HG03095 (cell line): ENCODE data around the gene GPRIN1.
"Not testable (repeated sequence)": the region's sequence is repeated elsewhere in the genome, so short reads cannot be mapped to it uniquely, and the experiment has no call there.

Source experiments
- ATAC-seq: cut with Tn5 transposase; IDR thresholded peaks from one replicate; pipeline ENCODE4 v1.9.1; 2021; ENCODE audit warnings: moderate library complexity; ENCODE audit not compliant: unreplicated experiment

The GPRIN1 gene

DNA sequence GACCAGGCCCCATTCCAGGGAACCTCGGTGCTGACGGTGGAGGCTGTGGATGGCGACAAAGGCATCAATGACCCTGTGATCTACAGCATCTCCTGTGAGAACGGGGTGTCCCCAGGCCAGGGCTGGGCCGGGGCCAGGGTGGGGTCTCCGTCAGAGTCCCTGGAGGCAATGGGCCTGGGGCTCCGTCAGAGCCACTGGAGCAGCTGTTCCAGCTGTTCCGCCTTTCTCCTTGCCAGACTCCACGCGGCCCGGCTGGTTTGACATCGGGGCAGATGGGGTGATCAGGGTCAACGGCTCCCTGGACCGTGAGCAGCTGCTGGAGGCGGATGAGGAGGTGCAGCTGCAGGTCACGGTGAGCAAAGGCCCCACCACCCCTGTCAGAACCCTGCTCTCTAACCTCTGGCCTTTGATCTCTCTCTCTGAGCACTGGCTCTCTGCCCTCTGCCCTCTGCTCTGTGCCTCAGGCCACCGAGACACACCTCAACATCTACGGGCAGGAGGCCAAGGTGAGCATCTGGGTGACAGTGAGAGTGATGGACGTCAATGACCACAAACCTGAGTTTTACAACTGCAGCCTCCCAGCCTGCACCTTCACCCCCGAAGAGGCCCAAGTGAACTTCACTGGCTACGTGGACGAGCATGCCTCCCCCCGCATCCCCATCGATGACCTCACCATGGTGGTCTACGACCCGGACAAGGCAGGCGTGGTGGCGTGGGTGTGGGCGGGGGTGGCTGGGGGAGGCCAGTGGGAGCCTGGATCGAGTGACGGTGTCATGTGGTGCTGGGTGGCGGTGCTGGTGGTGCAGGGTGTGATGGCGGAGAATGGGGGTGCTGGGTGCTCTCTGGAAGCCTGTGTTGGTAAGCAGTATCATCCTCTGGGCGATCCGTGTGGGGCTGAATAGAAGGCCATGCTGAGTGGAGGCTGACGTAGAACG is 34.2 kb downstream of the GPRIN1 start:
- ATAC-seq: no peak

DNA sequence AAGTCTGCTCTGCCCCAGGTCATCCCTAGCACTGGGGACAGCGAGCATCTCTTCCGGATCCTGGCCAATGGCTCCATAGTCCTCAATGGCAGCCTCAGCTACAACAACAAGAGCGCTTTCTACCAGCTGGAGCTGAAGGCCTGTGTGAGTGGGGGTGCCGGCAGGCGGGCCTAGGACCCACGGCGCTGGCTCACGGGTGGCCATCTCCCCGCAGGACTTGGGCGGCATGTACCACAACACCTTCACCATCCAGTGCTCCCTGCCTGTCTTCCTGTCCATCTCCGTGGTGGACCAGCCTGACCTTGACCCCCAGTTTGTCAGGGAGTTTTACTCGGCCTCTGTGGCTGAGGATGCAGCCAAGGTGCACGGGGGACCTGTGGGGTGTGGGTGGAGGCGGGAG is 34.9 kb downstream of the GPRIN1 start:
- ATAC-seq: no peak

DNA sequence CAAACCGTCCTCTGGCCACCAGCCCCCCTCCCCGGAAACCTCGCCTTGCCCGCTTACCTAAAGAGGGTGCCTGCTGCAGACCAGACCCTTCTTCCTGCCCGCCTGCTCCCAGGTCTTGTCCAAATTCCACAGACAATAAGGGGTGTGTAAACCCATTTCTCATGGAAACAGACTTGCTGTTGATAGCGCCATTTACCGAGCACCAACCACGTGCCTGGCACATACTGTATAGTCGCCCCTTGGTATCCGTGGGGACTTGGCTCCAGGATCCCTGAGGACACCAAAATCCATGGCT is 35.7 kb downstream of the GPRIN1 start:
- no peak for ATAC-seq

DNA sequence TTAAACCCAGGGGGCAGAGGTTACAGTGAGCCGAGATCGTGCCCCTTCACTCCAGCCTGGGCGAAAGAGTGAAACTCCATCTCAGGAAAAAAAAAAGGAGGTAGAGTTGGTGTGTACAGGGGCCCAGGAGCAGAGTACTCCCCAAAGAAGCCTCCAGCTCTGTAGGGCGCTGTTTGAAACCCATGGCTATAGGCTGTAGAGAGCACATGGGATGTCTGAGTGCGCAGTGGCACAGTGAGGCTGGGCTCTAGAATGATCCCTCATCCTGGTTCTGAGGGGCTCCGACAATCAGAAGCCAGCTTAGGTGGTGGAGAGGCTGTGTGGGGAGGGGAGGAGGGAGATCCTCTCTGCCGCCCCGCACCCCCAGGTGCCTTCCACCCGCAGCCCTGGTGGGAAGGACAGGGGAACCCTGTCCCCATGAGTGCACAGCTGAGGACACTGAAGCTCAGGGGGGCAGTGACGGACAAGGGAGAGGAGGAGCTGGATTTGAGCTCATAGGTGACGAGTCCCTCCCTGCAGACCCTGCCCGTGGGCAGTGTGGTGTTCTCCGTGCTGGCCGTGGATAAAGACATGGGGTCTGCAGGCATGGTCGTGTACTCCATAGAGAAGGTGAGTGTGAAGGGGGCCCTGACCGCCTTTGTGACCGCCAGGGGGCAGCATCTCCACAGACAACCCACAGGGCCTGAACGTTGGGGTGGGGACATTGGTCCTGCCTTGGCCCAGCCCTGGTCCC is 36.2 kb downstream of the GPRIN1 start:
- no peak for ATAC-seq

DNA sequence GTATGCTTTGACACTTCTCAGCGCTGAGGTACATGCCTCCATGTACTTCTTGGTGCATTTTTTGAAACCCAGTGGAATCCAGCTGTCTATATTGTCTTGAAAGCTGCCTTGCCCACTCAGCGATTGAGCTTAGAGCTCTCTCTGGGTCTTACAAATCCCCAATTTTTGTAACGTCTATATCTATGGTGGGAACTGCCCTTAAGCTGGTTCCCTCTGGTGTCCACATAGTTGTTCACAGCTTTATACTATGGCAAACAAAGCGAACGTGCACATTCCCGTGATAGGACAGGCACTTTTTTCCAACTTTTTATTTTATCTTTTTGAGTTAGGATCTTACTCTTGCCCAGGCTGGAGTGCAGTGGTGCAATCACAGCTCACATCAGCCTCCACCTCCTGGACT is 39.9 kb downstream of the GPRIN1 start:
- no peak for ATAC-seq

DNA sequence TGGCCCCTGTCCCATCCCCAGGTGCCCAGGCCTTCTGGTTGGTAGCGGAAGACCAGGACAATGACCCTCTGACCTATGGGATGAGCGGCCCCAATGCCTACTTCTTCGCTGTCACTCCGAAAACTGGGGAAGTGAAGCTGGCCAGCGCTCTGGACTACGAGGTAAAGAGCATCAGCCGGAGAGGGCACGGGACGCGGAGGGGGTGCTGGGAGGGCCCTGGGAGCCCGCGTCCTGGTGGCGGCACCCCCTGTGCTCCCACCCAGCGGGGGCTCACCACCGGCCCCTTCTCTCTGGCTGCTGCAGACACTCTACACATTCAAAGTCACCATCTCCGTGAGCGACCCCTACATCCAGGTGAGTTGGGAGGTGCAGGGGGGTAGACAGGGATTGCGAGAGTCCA is 41.3 kb downstream of the GPRIN1 start:
- ATAC-seq: no peak

DNA sequence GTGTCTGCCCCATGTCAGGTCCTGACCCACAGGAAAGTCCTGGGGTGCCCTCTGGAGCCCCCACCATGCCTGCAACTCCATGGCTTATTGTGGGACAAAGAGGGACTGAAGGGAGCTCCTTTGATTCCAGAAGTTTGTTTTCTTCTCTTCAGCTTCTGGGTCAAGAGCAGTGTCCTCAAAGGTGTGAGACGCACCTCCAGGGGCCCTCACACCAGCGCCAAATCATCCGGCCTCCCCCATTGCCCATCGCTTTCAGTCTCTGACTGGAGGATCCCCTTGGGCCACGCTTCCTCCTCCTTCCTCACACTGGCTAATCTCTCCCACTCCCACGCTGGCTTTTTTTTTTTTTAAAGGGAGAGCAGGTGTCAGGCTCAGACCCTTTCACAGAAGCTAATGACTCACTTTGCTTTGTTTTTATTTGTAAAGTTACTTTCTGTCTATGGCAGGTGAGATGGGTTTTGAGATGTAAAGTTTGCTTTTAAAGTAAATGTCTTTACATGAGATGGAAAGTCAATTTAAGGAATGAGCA is 44.1 kb downstream of the GPRIN1 start:
- no peak for ATAC-seq

DNA sequence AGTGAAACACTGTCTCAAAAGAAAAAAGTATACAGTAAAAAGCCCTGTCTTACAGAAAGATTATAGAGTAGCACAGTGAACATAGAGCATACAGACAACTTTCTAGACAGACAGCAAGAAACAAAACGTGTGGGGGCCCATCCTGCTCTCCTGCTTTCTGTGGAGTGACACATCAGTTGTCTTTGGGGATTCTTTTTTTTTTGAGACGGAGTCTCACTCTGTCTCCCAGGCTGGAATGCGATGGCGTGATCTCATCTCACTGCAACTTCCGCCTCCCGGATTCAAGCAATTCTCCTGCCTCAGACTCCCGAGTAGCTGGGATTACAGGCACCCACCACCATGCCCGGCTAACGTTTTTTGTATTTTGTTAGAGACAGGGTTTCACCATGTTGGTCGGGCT is 46.0 kb downstream of the GPRIN1 start:
- no peak for ATAC-seq

DNA sequence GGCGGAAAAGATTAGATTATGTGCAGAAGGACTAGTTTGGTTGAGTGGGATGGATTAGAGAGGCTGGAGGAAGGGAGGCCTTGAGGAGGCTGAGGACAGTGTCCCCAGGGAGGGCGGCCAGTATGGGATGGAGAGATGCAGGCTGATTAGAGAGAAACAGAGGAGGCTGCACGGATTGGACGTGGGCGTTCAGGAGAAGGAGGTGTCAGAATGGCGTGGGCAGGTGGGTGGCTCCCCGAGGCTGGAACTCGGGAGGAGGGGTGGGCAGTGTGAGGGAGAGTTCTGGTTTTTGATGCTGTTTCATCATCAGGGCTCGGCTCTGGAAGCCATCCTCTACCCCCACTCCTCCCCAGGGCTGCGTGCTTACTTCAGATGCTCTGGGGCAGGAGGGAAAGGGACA is 47.8 kb downstream of the GPRIN1 start:
- ATAC-seq: no peak

DNA sequence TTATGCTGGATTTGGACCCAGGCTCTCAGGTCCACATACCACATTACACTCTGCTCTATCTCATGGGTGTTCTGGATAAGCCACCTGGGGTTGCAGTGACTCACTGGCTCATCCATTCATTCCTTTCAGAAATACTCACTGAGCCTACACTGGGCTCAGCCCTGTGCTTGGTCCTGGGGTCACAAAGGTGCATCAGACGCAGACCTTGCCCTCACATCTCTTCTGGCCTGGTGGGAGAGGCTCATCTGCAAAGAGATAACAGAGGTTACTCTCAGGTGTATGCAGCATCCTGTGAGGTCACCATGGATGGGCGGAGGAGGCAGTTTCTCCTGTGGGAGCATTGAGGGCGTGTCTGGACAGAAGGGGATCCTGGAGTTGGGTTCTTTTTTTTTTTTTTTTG is 48.7 kb downstream of the GPRIN1 start:
- ATAC-seq: no peak

DNA sequence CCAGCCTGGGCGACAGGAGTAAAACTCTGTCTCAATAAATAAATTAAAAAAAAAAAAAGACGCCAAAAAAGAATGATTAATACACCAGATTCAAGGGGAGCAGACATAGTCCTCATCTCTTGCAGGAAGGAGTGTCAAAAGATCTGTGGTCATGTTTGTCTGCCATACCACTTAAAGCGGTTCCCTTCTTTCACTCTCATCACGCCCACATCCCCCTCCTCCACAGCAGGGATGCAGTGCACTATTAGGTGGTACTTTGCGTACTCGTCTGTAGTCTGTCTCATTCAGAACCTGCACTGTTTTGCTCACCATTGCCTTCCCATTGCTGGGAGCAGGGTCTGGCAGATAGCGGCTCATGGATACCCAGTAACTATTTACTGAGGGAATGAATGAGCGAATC is 49.6 kb downstream of the GPRIN1 start:
- no peak for ATAC-seq

DNA sequence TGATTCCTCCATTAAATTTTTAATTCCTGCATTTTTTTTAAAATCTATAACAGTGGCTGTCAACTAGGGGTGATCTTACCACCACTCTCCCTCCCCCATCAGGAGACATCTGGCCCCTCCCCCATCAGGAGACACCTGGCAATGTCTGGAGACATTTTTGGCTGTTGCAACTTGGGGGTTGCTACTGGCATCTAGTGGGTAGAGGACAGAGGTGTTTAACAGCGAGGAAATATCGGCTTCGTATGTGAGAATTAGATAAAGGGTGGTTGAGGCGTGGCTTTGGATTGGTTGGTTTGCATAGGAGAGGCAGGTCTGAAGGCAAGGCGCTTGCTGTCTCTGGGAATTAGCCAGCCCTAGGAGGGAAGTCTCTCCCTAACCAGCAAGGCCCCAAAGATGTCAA is 50.3 kb downstream of the GPRIN1 start:
- no peak for ATAC-seq

DNA sequence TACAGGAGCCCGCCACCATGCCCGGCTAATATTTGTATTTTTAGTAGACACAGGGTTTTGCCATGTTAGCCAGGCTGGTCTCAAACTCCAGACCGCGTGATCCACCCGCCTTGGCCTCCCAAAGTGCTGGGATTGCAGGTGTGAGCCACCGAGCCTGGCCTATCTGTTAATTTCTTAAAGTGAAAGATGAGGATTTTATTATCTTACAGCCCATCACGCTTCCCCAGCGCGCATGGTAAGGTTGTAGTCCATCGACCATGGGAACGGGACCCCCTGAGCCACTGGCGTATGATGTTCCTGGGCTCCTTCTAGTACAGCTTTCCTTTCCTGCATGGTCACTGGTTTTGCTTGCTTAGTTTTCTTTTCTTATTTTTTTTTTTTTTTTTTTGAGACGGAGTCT is 52.1 kb downstream of the GPRIN1 start:
- no peak for ATAC-seq

DNA sequence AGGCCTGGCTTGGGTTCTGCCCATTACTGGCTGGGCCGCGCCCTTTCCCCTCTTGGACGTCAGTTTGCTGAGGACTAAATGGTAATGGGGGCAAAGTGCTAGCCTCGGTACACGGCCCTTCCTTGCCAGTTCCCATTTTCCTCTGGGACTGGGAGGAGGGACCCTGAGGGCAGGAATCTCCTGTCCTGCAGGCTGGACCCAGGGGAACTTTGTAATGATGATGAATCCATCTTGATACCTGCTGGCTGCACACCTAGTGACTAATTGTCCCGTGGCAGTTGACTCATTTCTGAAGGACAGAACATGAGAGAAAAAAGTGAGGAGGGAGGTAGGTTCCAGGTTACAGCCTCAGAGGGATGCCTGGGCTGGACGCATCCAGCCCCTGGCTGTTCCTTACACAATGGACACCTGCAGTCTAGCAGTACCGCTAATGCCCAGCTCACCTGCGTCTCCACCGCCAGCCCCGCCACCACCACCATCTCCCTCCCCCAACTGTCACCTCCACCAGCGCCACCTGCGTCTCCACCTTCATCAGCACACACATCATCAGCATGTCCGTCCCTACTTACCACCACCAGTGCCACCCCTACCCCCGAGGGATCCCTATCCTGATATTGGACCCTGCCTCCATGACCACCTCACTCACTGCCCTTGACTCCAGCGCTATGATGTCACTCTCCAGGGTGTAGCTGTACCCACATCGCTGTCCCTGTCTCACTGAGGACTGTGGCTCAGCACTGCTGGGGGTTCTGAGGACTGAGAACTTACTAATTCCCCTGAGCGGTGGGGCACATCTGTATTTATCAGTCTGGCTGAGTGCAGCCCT is 56.5 kb downstream of the GPRIN1 start:
- ATAC-seq: no peak

DNA sequence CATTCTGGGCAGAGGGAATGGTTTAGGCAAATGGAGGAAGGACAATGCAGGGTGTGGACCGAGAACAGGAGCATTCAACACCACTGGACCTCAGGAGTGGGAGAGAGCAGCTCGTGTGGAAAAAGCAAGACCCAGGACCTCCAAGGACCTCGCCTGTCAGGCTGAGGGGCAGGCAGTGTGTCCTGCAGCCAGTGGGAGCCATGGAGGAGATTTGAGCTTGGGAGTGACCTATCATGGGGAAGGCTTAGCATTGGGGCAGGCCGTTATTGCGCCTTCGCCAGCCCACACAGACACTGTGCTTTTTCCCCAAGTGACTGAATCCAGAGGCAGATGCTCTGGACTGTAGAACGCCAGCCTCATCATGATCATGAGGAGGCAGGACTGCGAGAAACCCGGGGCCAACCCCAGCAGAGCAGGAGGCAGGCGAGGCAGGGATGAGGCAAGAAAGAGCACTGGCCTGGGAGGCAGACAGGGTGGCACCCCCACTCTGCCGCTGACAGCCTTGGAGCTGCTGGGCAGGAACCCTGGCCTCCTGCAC is 57.6 kb downstream of the GPRIN1 start:
- ATAC-seq: no peak

DNA sequence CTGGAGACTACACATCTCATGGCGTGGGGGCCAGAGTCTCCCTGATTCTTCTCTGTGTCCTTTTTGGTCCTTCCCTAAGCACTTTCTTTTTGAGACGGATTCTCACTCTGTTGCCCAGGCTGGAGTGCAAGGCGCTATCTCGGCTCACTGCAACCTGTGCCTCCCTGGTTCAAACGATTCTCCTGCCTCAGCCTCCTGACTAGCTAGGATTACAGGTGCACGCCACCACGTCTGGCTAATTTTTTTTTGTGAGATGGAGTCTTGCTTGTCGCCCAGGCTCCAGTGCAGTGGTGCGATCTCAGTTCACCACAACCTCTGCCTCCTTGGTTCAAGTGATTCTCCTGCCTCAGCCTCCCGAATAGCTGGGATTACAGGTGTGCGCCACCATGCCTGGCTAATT is 59.0 kb downstream of the GPRIN1 start:
- ATAC-seq: not testable (repeated sequence)

DNA sequence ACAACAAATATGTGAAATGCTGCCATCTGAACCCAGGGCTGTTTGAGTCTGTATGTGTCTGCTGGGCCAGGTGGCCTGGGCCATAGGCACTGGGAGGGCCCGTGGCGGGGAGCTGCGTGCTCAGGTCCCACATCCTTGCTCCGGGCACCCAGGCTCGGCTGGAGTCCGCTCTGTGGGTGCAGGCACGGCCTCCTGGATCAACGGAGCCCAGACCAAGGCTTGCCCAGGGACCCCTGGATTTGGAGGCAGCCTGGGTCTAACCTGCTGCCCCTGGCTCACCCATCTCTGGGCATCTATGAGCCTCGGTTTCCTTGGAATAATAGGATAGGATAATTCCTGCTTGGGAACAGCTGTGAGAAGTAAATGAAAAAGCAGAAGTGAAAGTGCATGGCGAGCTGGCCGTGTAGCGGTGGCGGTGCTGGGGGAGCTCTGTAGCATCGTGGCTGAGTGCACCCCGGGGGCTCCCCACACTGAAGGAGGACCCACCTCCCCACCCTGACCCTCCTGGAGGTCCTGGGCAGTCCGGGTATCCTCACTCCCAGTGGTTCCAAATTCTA is 59.6 kb downstream of the GPRIN1 start:
- ATAC-seq: no peak

DNA sequence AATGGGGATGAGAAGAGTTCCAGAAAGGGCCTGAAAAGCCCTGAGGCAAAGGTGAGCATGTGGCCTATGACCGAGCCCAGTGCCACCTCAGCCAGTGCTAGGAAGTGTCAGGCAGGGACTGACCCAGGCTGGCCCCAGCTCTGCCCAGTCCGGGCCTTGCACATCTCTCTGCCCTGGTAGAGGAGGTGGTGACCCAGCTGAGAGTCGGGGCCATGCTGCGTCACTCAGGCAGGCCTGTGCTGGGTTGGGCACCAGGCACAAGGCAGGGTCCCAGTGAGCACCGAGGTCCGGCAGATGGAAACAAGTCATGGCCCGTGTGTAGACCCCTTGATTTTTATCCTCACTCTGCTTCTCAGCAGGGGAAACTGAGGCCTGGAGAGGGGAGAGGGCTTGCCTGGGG is 60.1 kb downstream of the GPRIN1 start:
- ATAC-seq: no peak

DNA sequence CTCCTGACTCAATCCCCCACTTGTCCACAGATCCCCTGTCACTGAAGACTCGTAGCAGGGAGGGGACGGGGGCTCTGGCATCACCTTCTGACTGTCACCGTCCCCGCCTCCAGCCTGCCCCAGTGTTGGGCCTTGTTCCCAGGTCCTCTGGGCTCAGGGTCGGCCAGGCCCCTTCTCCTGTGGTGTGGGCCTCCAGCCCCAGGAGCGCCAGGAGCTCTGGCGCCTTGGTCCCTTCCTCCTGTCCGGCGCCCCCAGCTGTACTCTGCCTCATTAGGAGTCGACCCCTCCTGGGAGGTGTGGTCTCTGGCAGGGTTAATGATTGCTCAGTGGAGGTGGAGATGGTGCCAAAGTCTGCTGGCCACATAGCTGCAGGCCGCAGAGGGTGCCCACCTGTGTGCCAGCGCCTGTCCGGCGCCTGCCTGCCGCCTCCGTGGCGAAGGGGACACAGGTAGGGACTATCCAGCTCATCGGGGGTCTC is 61.0 kb downstream of the GPRIN1 start, which contains the start of gene CDHR2:
TSS of gene CDHR2 (plus strand) at position 376 of the 478 bp plus-strand sequence. CDS start 16,011 bp downstream, outside the sequence.
- no peak for ATAC-seq

DNA sequence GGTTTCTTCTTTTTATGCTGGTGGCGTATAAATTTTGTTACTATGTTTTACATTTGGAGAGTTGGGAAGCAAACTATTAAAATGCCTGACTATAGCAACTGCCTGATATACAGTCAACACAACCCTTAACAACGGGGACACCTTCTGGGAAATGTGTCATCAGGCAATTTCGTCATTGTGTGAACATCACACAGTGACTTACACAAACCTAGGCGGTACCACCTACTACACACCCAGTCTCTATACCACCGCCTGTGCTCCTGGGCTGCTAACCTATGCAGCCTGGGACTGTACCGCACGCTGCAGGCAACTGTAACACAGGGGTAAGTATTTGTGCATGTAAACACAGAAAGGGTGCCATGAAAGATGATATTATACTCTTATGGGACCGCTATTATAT is 62.2 kb downstream of the GPRIN1 start:
- no peak for ATAC-seq
